Heart left ventricle (tissue), 13 donors: ENCODE results near the gene METTL2B.
"Not testable (repeated sequence)": the region's sequence is repeated elsewhere in the genome, so short reads cannot be mapped to it uniquely, and the experiment has no call there.

ENCODE experiments used
- CTCF ChIP-seq, 12 donors: fragments of 200-600 bp; sonication (generic) in 4 of 12; IDR thresholded peaks; one replicate each; pipeline versions ENCODE4 v1.5.0 to v1.8.0; 2018 to 2022; ENCODE audit warnings: antibody characterized with exemption in 12 of 12, mild to moderate bottlenecking in 5 of 12
- POLR2A ChIP-seq, 2 donors: fragments of 450-650 bp; IDR thresholded peaks; one replicate each; pipeline ENCODE4 v1.6.1; 2017; ENCODE audit warnings: antibody characterized with exemption in 2 of 2, mild to moderate bottlenecking in 2 of 2, moderate library complexity in 2 of 2
- donor health status: ischemic (EF 13 %, LVEDD 7.1; RV severe dilation, severe dysfunction).
- donor health status: DM: no; HTN: yes; CAD: no.
- donor health status: DM: no; HTN: no; CAD: no.
- donor health status: ischemic (EF 25% LVEDD 6.9; RV normal size, moderate dysfunction).
- donor health status: ischemic (EF 25% LVEDD 5.7; RV mildly dilated, moderate dysfunction).
- donor health status: ischemic (EF 35%, LVEDD 5.7; RV mildly dilated, moderate dysfunction).
- donor health status: nonischemic (EF 11% LVEDD 7.7; RV severe dilation, severe dysfunction).
- donor health status: DM: yes; HTN: yes; CAD: no.
- donor health status: PGD.
- donor health status: ischemic (EF 29% LVEDD 5.4; RV normal size, mild dysfunction).
- donor health status: nonischemic (EF 23%, LVEDD 6.1; RV moderate dilation, normal function).

DNA sequence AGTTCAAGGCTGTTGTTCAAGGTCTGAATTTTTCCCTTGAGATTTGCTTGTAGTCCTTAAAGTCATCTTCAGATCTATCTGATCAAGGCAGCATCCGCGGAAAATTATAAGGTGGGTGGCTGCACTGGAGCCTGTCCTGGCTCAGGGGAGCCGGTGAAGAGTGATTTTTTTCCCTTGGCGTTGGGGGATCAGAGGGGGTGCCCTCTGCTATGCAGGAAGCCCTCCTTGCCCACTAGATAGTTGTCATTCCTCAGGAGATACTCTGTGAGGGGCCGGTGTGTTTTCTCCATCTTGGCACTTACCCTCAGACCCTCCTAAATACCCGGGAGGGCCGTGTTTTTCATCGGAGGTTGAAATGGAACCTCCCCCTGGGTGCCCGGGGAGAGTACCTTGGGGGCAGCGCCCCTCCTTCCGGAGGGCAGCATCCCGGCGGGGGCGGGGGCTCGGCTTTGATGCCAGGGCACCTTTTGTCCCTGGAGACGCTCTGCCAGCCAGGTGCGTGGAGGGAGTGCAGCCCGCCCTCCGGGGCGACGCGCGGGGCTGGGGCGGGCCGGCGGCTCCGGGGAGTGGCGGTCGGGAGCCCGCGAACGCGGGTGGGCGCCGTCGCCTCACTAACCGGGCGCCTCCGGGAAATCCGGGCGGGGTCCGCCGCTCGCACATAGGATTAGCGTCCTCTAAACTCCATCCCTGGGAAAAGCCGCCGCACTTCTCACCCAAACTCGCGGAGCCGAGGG, 53.7 kb downstream of the METTL2B start:
- not testable (repeated sequence) for TF ChIP-seq CTCF, POLR2A (IDR thresholded peaks at IDR 0.05)
